GM18858 (cell line): Measurements from ENCODE around the gene FH.

Experiments used
- ATAC-seq: cut with Tn5 transposase; IDR thresholded peaks from one replicate; pipeline ENCODE4 v1.9.1; 2021; ENCODE audit not compliant: unreplicated experiment

Gene FH

GRCh38 chr1:241525026-241525425, 5.5 kb upstream of the FH start:
- no peak for ATAC-seq

DNA sequence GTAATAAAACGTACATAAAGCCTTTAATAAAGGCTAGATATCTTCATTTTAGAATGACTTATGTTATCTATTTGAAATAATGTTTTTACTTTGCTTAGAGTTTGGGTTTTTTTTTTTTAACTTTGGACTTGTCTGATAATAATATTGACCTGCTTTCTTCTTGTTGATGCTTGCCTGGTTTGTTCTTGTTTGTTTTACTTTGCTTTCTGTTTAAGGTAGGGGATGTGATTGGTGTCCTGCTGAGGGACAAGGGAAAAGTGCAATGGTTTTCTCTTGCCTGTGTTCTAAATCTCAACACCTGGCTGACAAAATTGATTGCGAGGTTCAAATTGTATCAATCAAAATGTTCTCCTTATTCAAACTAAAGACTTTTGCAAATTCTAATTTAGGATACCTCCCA, 2.2 kb upstream of the FH start:
- ATAC-seq = no peak

DNA sequence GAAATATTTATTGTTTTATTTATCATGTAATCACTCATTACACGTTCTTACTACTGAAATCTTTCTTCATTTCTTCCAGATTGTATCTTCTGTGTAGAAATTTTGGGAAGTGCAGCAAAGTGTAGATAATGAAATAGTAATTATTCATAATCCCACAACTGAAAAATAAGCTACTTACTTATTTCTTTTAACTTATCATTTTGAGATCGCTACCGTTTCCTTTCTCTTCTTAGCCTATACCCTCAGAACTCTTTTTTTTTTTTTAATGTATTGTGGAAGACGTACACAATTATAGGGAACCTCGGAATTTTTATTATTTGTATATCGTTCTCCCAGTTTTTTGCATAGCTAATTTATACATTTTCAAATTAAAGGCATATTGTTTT, 518 bp upstream of the FH start:
- ATAC-seq = no peak

DNA sequence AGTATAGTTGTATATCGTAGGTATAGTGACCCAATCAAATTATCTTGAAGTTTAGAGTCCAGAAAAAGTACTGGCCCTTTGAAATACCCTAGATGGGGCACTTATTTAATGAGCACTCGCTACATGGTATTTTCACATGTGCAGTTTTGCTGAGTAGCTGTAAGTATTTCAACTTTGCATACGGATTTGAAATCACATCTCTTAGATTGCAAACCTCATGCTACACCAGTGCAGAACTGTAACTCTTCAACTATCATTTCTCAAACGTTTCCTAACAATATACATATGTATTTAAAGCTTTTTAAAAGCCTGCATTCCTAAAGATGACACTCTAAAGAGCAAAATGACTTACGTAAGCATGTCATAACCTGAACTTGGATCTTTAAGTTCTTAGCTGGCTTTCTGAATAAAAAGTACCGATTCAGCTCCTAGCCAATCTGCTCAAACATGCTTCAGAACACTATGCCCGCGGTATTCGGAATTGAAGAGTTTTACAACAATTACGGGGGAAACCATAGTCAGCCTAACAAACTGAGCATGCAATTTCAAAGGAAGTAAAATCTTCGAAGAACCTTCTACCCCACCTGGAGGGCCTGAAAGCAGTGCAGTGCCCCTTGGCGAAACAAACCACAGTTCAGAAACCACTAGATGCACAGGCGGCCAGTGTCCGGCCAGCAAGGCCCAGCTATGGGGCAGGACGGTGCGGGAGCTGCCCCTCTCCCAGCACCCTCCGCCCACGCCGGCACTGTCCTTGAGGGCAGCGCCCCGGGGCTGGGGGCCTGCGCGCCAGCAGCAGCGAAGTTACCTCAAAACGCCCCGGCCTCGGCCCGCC, 863 bp downstream of the FH start:
- ATAC-seq = peak; percentile 13

DNA sequence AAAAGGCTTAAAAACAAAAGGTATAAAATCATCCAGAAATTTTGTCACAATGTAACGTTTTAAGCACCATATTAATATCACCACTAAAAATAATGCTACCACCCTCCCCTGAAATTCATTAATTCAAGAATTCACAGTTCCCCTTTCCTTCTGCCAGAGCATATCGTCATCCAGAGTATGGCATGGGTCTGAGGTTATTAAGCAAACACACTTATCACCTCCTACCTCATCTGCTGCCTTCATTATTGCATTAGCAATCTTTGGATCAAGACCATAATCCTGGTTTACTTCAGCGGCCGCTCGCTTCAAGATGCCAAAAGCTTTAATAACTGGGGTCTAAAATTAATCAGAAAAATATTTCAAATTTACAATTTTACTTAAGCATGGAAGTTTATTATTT, 6.2 kb downstream of the FH start:
- no peak for ATAC-seq

- ATAC-seq = no peak
Observed at GRCh38 chr1:241507189-241507863, 12.2 kb downstream of the FH start.

GRCh38 chr1:241503444-241503843, 16.1 kb downstream of the FH start:
- no peak for ATAC-seq

- no peak for ATAC-seq
Observed at GRCh38 chr1:241499910-241500309, 19.6 kb downstream of the FH start.

- no peak for ATAC-seq
Observed at GRCh38 chr1:241495741-241496140, 23.8 kb downstream of the FH start.

- ATAC-seq = no peak
Observed at GRCh38 chr1:241488739-241489138, 30.8 kb downstream of the FH start.

- peak; percentile 42 for ATAC-seq
Observed at GRCh38 chr1:241485554-241485992, 34.0 kb downstream of the FH start.

- ATAC-seq = peak; percentile 77
Observed at GRCh38 chr1:241485145-241485544, 34.4 kb downstream of the FH start.

- ATAC-seq = no peak
Observed at GRCh38 chr1:241482761-241483250, 36.7 kb downstream of the FH start.

- no peak for ATAC-seq
Observed at GRCh38 chr1:241479294-241479693, 40.3 kb downstream of the FH start.

GRCh38 chr1:241475671-241476070, 43.9 kb downstream of the FH start:
- ATAC-seq = no peak

GRCh38 chr1:241473026-241473425, 46.5 kb downstream of the FH start:
- ATAC-seq = no peak

- ATAC-seq = no peak
Observed at GRCh38 chr1:241470908-241471590, 48.5 kb downstream of the FH start.

GRCh38 chr1:241470361-241470760, 49.2 kb downstream of the FH start:
- ATAC-seq = no peak

DNA sequence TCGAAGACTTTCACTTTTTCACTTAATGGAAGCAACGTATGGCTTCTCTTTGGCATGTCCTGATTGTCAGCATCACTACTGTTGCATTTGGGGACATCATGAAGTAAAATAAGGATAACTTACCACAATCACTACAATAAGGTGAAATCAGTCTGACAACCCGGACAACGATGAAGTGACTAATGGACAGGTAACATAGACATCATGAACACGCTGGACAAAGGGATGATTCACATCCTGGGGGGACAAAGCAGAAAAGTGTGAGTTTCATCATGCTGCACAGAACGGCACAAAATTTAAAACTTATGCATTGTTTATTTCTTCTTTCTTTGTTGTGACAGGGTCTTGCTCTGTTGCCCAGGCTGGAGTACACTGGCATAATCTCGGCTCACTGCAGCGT, 53.9 kb downstream of the FH start:
- no peak for ATAC-seq

- ATAC-seq = no peak
Observed at GRCh38 chr1:241464985-241465384, 54.6 kb downstream of the FH start.

DNA sequence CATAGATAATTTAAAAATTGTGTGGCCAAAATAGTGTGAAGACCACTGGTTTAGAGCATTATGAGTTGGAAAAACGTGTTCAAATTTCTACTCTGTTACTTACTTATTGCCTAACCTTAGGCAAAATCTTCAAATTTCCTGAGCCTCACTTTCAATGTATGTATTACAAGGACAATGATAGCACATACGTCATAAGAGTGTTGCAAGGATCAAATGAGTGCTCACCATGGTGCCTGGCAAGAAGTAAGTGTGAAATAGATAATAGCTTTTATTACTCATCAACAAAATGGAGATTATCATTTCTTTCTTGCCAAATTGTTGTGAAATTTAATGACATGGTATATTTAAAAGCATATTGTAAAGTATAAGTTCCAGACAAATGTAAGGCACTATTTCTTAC, 57.2 kb downstream of the FH start:
- no peak for ATAC-seq
